DND-41 (cell line): ENCODE results near the gene GRM4.

ENCODE experiments used
- ATAC-seq: fragments of 200-7000 bp; cut with Tn5 transposase; 3 replicates; pipeline ENCODE4 v1.9.1; 2021; ENCODE audit warnings: low read depth; ENCODE audit not compliant: insufficient read depth
- DNase-seq: peaks from one replicate; pipeline ENCODE4 v3.0.0-alpha.2; 2020
- H2AFZ ChIP-seq: 2 replicates; pipeline ENCODE4 v1.6.0; 2012; ENCODE audit warnings: low read depth, low read length
- H3K27ac ChIP-seq: 2 replicates; pipeline ENCODE4 v1.5.1; 2012; ENCODE audit warnings: low read length, inconsistent platforms
- H3K27me3 ChIP-seq: fragments of 200-600 bp; sonication (generic); 2 replicates; pipeline ENCODE4 v1.6.0; 2012; ENCODE audit warnings: low read length, mild to moderate bottlenecking, inconsistent platforms; ENCODE audit not compliant: insufficient read depth, poor library complexity
- H3K36me3 ChIP-seq: 2 replicates; pipeline ENCODE4 v1.5.1; 2012; ENCODE audit warnings: low read length, inconsistent platforms; ENCODE audit not compliant: insufficient read depth
- H3K4me1 ChIP-seq: 2 replicates; pipeline ENCODE4 v1.5.1; 2012; ENCODE audit warnings: mild to moderate bottlenecking, low read length; ENCODE audit not compliant: insufficient read depth
- H3K4me2 ChIP-seq: 2 replicates; pipeline ENCODE4 v1.6.0; 2012; ENCODE audit warnings: mild to moderate bottlenecking, moderate library complexity, low read length, inconsistent platforms; ENCODE audit not compliant: insufficient read depth
- H3K4me3 ChIP-seq, 2 experiments: fragments of 200-600 bp in 1 of 2; shearing (Covaris generic) in 1 of 2; 2 replicates each; pipeline ENCODE4 v1.5.1; 2012 to 2016; ENCODE audit warnings: inconsistent platforms in 2 of 2, low read length in 2 of 2, mild to moderate bottlenecking in 2 of 2, low read depth in 1 of 2, moderate library complexity in 1 of 2
- H3K79me2 ChIP-seq: 2 replicates; pipeline ENCODE4 v1.6.0; 2012; ENCODE audit warnings: low read length, inconsistent platforms; ENCODE audit not compliant: insufficient read depth
- H3K9ac ChIP-seq: 2 replicates; pipeline ENCODE4 v1.6.0; 2012; ENCODE audit warnings: low read depth, mild to moderate bottlenecking, inconsistent platforms, low read length, moderate library complexity
- H3K9me3 ChIP-seq: 2 replicates; pipeline ENCODE4 v1.5.1; 2012; ENCODE audit warnings: low read length, moderate library complexity, mild to moderate bottlenecking, inconsistent platforms; ENCODE audit not compliant: insufficient read depth, severe bottlenecking
- H4K20me1 ChIP-seq: 2 replicates; pipeline ENCODE4 v1.6.0; 2012; ENCODE audit warnings: low read length; ENCODE audit not compliant: insufficient read depth
- EZH2 ChIP-seq: IDR thresholded peaks from 3 replicates; pipeline ENCODE4 v1.6.1; 2012; ENCODE audit warnings: borderline replicate concordance, low read depth, mild to moderate bottlenecking, moderate library complexity, low read length, inconsistent platforms; ENCODE audit not compliant: severe bottlenecking
- TF ChIP-seq, protein P1 (sequence below): IDR thresholded peaks from 2 replicates; pipeline ENCODE4 v1.5.1; 2012; ENCODE audit warnings: borderline replicate concordance, low read length, moderate library complexity, mild to moderate bottlenecking; ENCODE audit not compliant: poor library complexity, severe bottlenecking; ENCODE audit errors: extremely low read depth

The GRM4 gene

DNA sequence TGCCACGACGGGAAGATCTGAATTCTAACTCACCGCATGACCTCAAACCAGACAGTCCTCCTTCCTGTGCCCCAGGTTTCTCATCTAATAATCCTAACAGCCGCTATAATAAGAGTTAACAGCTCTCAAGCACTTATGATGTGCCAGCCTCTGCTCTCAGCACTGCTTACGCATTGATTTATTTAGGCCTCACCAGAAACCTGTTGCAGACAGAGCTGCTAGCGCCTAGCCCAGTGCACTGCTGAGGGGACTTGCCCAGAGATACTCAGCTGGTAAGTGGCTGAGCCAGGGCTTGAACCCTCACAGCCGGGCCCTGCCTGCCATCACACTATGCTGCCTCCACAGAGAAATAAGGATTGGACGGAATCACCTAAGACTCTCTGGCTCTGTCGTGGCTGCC lies 37.7 kb downstream of the GRM4 start:
- no peak for TF ChIP-seq EZH2
- TF ChIP-seq, protein P1, sequence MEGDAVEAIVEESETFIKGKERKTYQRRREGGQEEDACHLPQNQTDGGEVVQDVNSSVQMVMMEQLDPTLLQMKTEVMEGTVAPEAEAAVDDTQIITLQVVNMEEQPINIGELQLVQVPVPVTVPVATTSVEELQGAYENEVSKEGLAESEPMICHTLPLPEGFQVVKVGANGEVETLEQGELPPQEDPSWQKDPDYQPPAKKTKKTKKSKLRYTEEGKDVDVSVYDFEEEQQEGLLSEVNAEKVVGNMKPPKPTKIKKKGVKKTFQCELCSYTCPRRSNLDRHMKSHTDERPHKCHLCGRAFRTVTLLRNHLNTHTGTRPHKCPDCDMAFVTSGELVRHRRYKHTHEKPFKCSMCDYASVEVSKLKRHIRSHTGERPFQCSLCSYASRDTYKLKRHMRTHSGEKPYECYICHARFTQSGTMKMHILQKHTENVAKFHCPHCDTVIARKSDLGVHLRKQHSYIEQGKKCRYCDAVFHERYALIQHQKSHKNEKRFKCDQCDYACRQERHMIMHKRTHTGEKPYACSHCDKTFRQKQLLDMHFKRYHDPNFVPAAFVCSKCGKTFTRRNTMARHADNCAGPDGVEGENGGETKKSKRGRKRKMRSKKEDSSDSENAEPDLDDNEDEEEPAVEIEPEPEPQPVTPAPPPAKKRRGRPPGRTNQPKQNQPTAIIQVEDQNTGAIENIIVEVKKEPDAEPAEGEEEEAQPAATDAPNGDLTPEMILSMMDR = no peak
- Histone ChIP-seq H3K79me2 (no peaks in the 10 kb centered on the region), H3K9ac (no peak overlapping the region), H3K4me3 (no peak overlapping the region), H2AFZ (no peak overlapping the region), H3K36me3 (no peaks in the 10 kb centered on the region), H3K4me2 (no peak overlapping the region), H4K20me1 (peaks cover 27% of the 10 kb centered on the region), H3K27me3 (peaks cover 5% of the 10 kb centered on the region), H3K27ac (no peak overlapping the region), H3K9me3 (no peaks in the 10 kb centered on the region), H3K4me1 (no peaks in the 10 kb centered on the region)
- ATAC-seq (no peak), DNase-seq (no peak)

- no peak overlapping the region for H3K27ac ChIP-seq
- H3K79me2 ChIP-seq = no peaks in the 10 kb centered on the region
- H3K9me3 ChIP-seq = no peaks in the 10 kb centered on the region
- H3K27me3 ChIP-seq = peaks cover 10% of the 10 kb centered on the region
- TF ChIP-seq, protein P1 = no peak
- DNase-seq (no peak), ATAC-seq (no peak)
- no peaks in the 10 kb centered on the region for H3K36me3 ChIP-seq
- no peak overlapping the region for H2AFZ ChIP-seq
- no peak overlapping the region for H3K4me3 ChIP-seq
- no peaks in the 10 kb centered on the region for H3K4me1 ChIP-seq
- H3K4me2 ChIP-seq = no peak overlapping the region
- H4K20me1 ChIP-seq = peaks cover 22% of the 10 kb centered on the region
- no peak overlapping the region for H3K9ac ChIP-seq
Measured at GRCh38 chr6:34106900-34107299, 39.0 kb downstream of the GRM4 start.

DNA sequence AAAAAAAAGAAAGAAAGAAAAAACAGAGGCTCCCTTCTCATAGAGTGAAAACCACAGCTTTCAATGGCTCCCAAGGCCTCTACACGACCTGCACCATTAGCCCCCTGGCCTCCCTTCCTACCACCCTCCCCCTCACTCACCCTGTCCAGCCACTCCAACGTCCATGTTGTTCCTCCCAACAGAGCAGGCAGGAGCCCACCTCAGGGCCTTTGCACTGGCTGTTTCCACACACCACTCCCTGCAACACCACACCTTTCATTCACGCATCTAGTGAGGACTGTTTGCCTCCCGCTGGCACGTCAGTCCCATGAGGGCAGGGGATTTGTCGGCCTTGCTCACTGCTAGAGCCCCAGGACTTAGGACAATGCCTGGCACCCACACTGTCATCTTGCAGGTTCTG lies 39.5 kb downstream of the GRM4 start:
- no peak overlapping the region for H3K4me2 ChIP-seq
- no peak overlapping the region for H3K9ac ChIP-seq
- no peaks in the 10 kb centered on the region for H3K79me2 ChIP-seq
- no peaks in the 10 kb centered on the region for H3K36me3 ChIP-seq
- no peaks in the 10 kb centered on the region for H3K9me3 ChIP-seq
- H3K4me3 ChIP-seq = no peak overlapping the region
- H4K20me1 ChIP-seq = peaks cover 20% of the 10 kb centered on the region
- DNase-seq = no peak
- no peak overlapping the region for H2AFZ ChIP-seq
- no peak for ATAC-seq
- no peaks in the 10 kb centered on the region for H3K4me1 ChIP-seq
- peaks cover 10% of the 10 kb centered on the region for H3K27me3 ChIP-seq
- H3K27ac ChIP-seq = no peak overlapping the region
- TF ChIP-seq EZH2 = no peak
- TF ChIP-seq, protein P1 = no peak

- ATAC-seq (no peak), DNase-seq (no peak)
- no peak overlapping the region for H2AFZ ChIP-seq
- no peak overlapping the region for H3K4me2 ChIP-seq
- H3K27me3 ChIP-seq = peaks cover 10% of the 10 kb centered on the region
- H3K4me1 ChIP-seq = no peaks in the 10 kb centered on the region
- H3K36me3 ChIP-seq = no peaks in the 10 kb centered on the region
- peaks cover 11% of the 10 kb centered on the region for H4K20me1 ChIP-seq
- no peak overlapping the region for H3K4me3 ChIP-seq
- H3K79me2 ChIP-seq = no peaks in the 10 kb centered on the region
- no peak overlapping the region for H3K27ac ChIP-seq
- no peaks in the 10 kb centered on the region for H3K9me3 ChIP-seq
- TF ChIP-seq EZH2 = no peak
- TF ChIP-seq, protein P1 = no peak
- no peak overlapping the region for H3K9ac ChIP-seq
Measured at GRCh38 chr6:34104628-34105027, 41.3 kb downstream of the GRM4 start.
